WTC11 (cell line): Measurements from ENCODE around the gene CDH13. TPM values are rescaled to one million over a fixed set of nuclear protein-coding genes. Genes with fewer than 3 reads are reported as not detected.

Experiments
- ATAC-seq: fragments of 200-7000 bp; cut with Tn5 transposase; 2 replicates; pipeline ENCODE4 v1.10.0; 2021; ENCODE audit warnings: mild to moderate bottlenecking, moderate library complexity
- CTCF ChIA-PET: fragments of 300-600 bp; sonication (Branson Sonifier 250); formaldehyde crosslinking; loops from one replicate; lab custom pipeline; 2021; ENCODE audit warnings: antibody characterized with exemption; lab: Charles Lee
- POLR2A ChIA-PET: fragments of 350-600 bp; sonication (Branson Sonifier 250); formaldehyde crosslinking; loops from one replicate; lab custom pipeline; 2021; ENCODE audit warnings: antibody characterized with exemption; lab: Charles Lee
- DNase-seq: peaks from one replicate; pipeline ENCODE4 v3.0.0; 2021; ENCODE audit warnings: low spot score
- H3K27ac Mint-ChIP-seq: 2 replicates; pipeline ENCODE4 v1.8.0; 2021; ENCODE audit warnings: mixed read lengths
- H3K27me3 Mint-ChIP-seq: 2 replicates; pipeline ENCODE4 v1.8.0; 2021; ENCODE audit warnings: low read depth, mild to moderate bottlenecking, moderate library complexity, mixed read lengths
- H3K36me3 Mint-ChIP-seq: 2 replicates; pipeline ENCODE4 v1.8.0; 2021; ENCODE audit warnings: mixed read lengths
- H3K4me1 Mint-ChIP-seq: 2 replicates; pipeline ENCODE4 v1.8.0; 2022; ENCODE audit warnings: mixed read lengths
- H3K4me3 Mint-ChIP-seq: 2 replicates; pipeline ENCODE4 v1.8.0; 2021; ENCODE audit warnings: mild to moderate bottlenecking, moderate library complexity, mixed read lengths
- H3K9me3 Mint-ChIP-seq: 2 replicates; pipeline ENCODE4 v1.8.0; 2021; ENCODE audit warnings: mixed read lengths
- ATF1 ChIP-seq: sonication (generic); formaldehyde crosslinking; IDR thresholded peaks from 2 replicates; pipeline ENCODE4 v1.8.1; 2023; ENCODE audit warnings: mild to moderate bottlenecking, moderate library complexity, missing genetic modification reagents
- CBFB ChIP-seq: sonication (generic); formaldehyde crosslinking; IDR thresholded peaks from 2 replicates; pipeline ENCODE4 v1.8.1; 2022; ENCODE audit warnings: mild to moderate bottlenecking, low read depth, missing genetic modification reagents
- ETV6 ChIP-seq: sonication (generic); formaldehyde crosslinking; IDR thresholded peaks from 2 replicates; pipeline ENCODE4 v1.8.1; 2022; ENCODE audit warnings: mild to moderate bottlenecking, missing genetic modification reagents
- FOXJ3 ChIP-seq: sonication (generic); formaldehyde crosslinking; IDR thresholded peaks from 2 replicates; pipeline ENCODE4 v1.9.0; 2021; ENCODE audit warnings: missing genetic modification reagents, mild to moderate bottlenecking, borderline replicate concordance
- NFYB ChIP-seq: sonication (generic); formaldehyde crosslinking; conservative IDR thresholded peaks from 2 replicates; pipeline ENCODE4 v1.8.0; 2022; ENCODE audit warnings: low read depth, missing genetic modification reagents
- PRRX2 ChIP-seq: fragments of 250-450 bp; sonication (Bioruptor Pico); IDR thresholded peaks from 2 replicates; pipeline ENCODE4 v1.8.0; 2021; ENCODE audit warnings: mild to moderate bottlenecking
- RELA ChIP-seq: sonication (generic); formaldehyde crosslinking; IDR thresholded peaks from 2 replicates; pipeline ENCODE4 v1.8.1; 2022; ENCODE audit warnings: missing genetic modification reagents, mild to moderate bottlenecking, borderline replicate concordance
- RORB ChIP-seq: fragments of 250-450 bp; sonication (Bioruptor Pico); IDR thresholded peaks from 2 replicates; pipeline ENCODE4 v1.9.0; 2021; ENCODE audit warnings: mild to moderate bottlenecking
- SOX15 ChIP-seq: fragments of 250-450 bp; sonication (Bioruptor Pico); IDR thresholded peaks from 2 replicates; pipeline ENCODE4 v1.9.0; 2021; ENCODE audit warnings: mild to moderate bottlenecking
- SP1 ChIP-seq: sonication (generic); formaldehyde crosslinking; conservative IDR thresholded peaks from 2 replicates; pipeline ENCODE4 v1.8.1; 2022; ENCODE audit warnings: missing genetic modification reagents
- TEAD4 ChIP-seq: sonication (generic); formaldehyde crosslinking; IDR thresholded peaks from 2 replicates; pipeline ENCODE4 v1.8.0; 2022; ENCODE audit warnings: mild to moderate bottlenecking, missing genetic modification reagents
- ZNF396 ChIP-seq: fragments of 250-450 bp; sonication (Bioruptor Pico); IDR thresholded peaks from 2 replicates; pipeline ENCODE4 v1.8.0; 2021; ENCODE audit warnings: mild to moderate bottlenecking, moderate library complexity, borderline replicate concordance
- total RNA-seq: library from RNA; stranded (reverse); gene quantifications from 3 replicates; pipeline ENCODE4 v1.2.3, GENCODE V29; 2021
- TF ChIP-seq, protein P1 (sequence below): fragments of 250-450 bp; sonication (Bioruptor Pico); IDR thresholded peaks from 2 replicates; pipeline ENCODE4 v1.9.0; 2021; ENCODE audit warnings: mild to moderate bottlenecking
- TF ChIP-seq, protein P2 (sequence below): sonication (generic); formaldehyde crosslinking; IDR thresholded peaks from 2 replicates; pipeline ENCODE4 v1.8.1; 2022; ENCODE audit warnings: missing genetic modification reagents, borderline replicate concordance
- TF ChIP-seq, protein P3 (sequence below): fragments of 250-450 bp; sonication (Bioruptor Pico); IDR thresholded peaks from 2 replicates; pipeline ENCODE4 v2.1.2; 2022; ENCODE audit warnings: mild to moderate bottlenecking, moderate library complexity
- TF ChIP-seq, protein P4 (sequence below): sonication (generic); formaldehyde crosslinking; IDR thresholded peaks from 2 replicates; pipeline ENCODE4 v1.8.1; 2023; ENCODE audit warnings: mild to moderate bottlenecking, missing genetic modification reagents
- TF ChIP-seq, protein P5 (sequence below): sonication (generic); formaldehyde crosslinking; IDR thresholded peaks from 2 replicates; pipeline ENCODE4 v1.8.1; 2022; ENCODE audit warnings: low read depth, missing genetic modification reagents, borderline replicate concordance
- TF ChIP-seq, protein P6 (sequence below): sonication (generic); formaldehyde crosslinking; IDR thresholded peaks from 2 replicates; pipeline ENCODE4 v1.8.0; 2022; ENCODE audit warnings: mild to moderate bottlenecking, missing genetic modification reagents

CDH13 gene
- total RNA-seq, 1 experiment from 2014 or later, result 0.81 TPM

DNA sequence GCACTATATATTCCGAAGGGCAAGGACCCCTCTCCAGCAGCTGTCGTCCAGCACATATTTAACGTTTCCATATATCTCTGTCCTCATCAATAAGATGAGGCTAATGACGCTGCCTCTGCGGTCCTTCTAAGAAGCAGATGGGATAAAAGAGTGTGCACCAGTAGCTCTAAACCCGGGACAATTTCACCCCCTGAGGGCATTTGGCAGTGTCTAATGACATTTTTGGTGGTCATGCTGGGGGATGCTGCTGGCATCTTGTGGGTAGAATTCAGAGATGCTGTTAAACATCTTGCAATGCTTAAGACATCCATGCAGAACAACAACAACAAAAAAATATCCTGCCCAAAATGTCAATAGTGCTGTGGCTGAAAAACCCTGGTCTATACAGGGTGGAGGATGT lies 372.9 kb downstream of the CDH13 start:
- POLR2A ChIA-PET, result no interaction called here
- Mint-ChIP-seq H3K9me3 (peaks cover 14% of the 10 kb centered on the region), H3K4me1 (no peaks in the 10 kb centered on the region), H3K27ac (no peak overlapping the region), H3K4me3 (no peak overlapping the region), H3K27me3 (no peaks in the 10 kb centered on the region), H3K36me3 (no peaks in the 10 kb centered on the region)
- DNase-seq (no peak), ATAC-seq (no peak)
- TF ChIP-seq, protein P1, sequence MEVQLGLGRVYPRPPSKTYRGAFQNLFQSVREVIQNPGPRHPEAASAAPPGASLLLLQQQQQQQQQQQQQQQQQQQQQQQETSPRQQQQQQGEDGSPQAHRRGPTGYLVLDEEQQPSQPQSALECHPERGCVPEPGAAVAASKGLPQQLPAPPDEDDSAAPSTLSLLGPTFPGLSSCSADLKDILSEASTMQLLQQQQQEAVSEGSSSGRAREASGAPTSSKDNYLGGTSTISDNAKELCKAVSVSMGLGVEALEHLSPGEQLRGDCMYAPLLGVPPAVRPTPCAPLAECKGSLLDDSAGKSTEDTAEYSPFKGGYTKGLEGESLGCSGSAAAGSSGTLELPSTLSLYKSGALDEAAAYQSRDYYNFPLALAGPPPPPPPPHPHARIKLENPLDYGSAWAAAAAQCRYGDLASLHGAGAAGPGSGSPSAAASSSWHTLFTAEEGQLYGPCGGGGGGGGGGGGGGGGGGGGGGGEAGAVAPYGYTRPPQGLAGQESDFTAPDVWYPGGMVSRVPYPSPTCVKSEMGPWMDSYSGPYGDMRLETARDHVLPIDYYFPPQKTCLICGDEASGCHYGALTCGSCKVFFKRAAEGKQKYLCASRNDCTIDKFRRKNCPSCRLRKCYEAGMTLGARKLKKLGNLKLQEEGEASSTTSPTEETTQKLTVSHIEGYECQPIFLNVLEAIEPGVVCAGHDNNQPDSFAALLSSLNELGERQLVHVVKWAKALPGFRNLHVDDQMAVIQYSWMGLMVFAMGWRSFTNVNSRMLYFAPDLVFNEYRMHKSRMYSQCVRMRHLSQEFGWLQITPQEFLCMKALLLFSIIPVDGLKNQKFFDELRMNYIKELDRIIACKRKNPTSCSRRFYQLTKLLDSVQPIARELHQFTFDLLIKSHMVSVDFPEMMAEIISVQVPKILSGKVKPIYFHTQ (CRISPR knock-in tag), result no peak
- TF ChIP-seq, protein P2, sequence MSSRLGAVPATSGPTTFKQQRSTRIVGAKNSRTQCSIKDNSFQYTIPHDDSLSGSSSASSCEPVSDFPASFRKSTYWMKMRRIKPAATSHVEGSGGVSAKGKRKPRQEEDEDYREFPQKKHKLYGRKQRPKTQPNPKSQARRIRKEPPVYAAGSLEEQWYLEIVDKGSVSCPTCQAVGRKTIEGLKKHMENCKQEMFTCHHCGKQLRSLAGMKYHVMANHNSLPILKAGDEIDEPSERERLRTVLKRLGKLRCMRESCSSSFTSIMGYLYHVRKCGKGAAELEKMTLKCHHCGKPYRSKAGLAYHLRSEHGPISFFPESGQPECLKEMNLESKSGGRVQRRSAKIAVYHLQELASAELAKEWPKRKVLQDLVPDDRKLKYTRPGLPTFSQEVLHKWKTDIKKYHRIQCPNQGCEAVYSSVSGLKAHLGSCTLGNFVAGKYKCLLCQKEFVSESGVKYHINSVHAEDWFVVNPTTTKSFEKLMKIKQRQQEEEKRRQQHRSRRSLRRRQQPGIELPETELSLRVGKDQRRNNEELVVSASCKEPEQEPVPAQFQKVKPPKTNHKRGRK (CRISPR knock-in tag), result no peak
- TF ChIP-seq, protein P3, sequence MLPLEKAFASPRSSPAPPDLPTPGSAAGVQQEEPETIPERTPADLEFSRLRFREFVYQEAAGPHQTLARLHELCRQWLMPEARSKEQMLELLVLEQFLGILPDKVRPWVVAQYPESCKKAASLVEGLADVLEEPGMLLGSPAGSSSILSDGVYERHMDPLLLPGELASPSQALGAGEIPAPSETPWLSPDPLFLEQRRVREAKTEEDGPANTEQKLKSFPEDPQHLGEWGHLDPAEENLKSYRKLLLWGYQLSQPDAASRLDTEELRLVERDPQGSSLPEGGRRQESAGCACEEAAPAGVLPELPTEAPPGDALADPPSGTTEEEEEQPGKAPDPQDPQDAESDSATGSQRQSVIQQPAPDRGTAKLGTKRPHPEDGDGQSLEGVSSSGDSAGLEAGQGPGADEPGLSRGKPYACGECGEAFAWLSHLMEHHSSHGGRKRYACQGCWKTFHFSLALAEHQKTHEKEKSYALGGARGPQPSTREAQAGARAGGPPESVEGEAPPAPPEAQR, result no peak
- TF ChIP-seq SOX15 (CRISPR knock-in tag), result no peak
- no peak for TF ChIP-seq CBFB (CRISPR knock-in tag)
- TF ChIP-seq FOXJ3 (CRISPR knock-in tag), result no peak
- no peak for TF ChIP-seq ETV6 (CRISPR knock-in tag)
- no peak for TF ChIP-seq ATF1 (CRISPR knock-in tag)
- CTCF ChIA-PET, result no interaction called here

DNA sequence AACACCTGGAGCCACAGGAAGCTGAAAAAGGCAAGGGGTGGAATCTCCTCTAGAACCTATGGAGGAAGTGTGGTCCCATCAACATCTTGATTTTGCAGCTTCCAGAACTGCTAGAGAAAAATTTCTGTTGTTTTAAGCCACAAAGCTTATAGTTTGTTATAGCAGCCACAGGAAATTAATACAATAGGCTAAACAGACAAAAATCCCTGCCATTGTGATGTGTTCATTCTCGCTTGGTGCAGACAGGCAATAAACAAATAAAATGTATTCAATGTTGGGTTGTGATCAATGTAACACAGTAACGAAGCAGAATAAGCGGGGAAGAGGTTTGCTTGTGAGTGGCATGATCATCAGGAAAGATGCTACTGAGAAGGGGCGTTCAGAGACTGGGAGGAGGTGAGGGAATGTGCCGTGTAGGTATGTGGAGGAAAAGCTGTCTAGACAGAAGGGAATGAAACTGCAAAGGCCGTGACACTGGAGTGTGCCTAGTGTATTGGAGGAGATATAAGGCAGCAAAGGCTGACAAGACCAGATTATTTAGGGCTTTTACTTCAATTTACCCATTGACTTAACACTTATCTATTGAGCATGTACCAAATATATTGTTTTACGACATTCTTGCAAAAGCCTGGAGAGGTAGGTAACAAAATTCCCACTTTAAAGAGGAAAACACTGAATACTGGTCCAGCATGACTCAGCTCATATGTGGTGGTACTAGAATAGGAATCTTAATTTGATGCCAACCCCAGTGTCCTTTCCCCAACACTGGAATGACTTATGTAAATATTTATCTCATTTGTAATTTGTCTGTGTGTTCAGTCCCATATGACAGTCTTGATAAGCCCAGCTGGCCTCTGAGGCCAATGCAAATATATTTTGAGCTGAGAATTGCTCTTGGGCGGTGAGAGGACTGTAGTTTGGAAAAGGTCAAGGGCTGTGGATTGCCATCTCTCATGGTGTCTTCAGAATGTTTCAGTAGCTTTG lies 375.9 kb downstream of the CDH13 start:
- DNase-seq, result no peak
- ChIA-PET POLR2A (no interaction called here), CTCF (no interaction called here)
- peaks cover 14% of the 10 kb centered on the region for H3K9me3 Mint-ChIP-seq
- no peaks in the 10 kb centered on the region for H3K36me3 Mint-ChIP-seq
- H3K4me1 Mint-ChIP-seq, result peaks cover 5% of the 10 kb centered on the region
- H3K27me3 Mint-ChIP-seq, result no peaks in the 10 kb centered on the region
- H3K27ac Mint-ChIP-seq, result no peak overlapping the region
- H3K4me3 Mint-ChIP-seq, result no peak overlapping the region
- ATAC-seq, result no peak
- TF ChIP-seq, protein P4, sequence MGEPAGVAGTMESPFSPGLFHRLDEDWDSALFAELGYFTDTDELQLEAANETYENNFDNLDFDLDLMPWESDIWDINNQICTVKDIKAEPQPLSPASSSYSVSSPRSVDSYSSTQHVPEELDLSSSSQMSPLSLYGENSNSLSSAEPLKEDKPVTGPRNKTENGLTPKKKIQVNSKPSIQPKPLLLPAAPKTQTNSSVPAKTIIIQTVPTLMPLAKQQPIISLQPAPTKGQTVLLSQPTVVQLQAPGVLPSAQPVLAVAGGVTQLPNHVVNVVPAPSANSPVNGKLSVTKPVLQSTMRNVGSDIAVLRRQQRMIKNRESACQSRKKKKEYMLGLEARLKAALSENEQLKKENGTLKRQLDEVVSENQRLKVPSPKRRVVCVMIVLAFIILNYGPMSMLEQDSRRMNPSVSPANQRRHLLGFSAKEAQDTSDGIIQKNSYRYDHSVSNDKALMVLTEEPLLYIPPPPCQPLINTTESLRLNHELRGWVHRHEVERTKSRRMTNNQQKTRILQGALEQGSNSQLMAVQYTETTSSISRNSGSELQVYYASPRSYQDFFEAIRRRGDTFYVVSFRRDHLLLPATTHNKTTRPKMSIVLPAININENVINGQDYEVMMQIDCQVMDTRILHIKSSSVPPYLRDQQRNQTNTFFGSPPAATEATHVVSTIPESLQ (CRISPR knock-in tag), result no peak
- no peak for TF ChIP-seq RORB (CRISPR knock-in tag)
- TF ChIP-seq, protein P5, sequence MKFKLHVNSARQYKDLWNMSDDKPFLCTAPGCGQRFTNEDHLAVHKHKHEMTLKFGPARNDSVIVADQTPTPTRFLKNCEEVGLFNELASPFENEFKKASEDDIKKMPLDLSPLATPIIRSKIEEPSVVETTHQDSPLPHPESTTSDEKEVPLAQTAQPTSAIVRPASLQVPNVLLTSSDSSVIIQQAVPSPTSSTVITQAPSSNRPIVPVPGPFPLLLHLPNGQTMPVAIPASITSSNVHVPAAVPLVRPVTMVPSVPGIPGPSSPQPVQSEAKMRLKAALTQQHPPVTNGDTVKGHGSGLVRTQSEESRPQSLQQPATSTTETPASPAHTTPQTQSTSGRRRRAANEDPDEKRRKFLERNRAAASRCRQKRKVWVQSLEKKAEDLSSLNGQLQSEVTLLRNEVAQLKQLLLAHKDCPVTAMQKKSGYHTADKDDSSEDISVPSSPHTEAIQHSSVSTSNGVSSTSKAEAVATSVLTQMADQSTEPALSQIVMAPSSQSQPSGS (CRISPR knock-in tag), result no peak
- no peak for TF ChIP-seq ZNF396 (CRISPR knock-in tag)
- TF ChIP-seq NFYB (CRISPR knock-in tag), result no peak
- TF ChIP-seq ETV6 (CRISPR knock-in tag), result no peak
- no peak for TF ChIP-seq PRRX2 (CRISPR knock-in tag)
- TF ChIP-seq, protein P6, sequence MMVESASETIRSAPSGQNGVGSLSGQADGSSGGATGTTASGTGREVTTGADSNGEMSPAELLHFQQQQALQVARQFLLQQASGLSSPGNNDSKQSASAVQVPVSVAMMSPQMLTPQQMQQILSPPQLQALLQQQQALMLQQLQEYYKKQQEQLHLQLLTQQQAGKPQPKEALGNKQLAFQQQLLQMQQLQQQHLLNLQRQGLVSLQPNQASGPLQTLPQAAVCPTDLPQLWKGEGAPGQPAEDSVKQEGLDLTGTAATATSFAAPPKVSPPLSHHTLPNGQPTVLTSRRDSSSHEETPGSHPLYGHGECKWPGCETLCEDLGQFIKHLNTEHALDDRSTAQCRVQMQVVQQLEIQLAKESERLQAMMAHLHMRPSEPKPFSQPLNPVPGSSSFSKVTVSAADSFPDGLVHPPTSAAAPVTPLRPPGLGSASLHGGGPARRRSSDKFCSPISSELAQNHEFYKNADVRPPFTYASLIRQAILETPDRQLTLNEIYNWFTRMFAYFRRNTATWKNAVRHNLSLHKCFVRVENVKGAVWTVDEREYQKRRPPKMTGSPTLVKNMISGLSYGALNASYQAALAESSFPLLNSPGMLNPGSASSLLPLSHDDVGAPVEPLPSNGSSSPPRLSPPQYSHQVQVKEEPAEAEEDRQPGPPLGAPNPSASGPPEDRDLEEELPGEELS (CRISPR knock-in tag), result no peak
- TF ChIP-seq TEAD4 (CRISPR knock-in tag), result no peak
- no peak for TF ChIP-seq SP1 (CRISPR knock-in tag)
- no peak for TF ChIP-seq ATF1 (CRISPR knock-in tag)
- no peak for TF ChIP-seq RELA (CRISPR knock-in tag)
